Fibroblast of skin of abdomen (primary cell): Measurements from ENCODE around the gene ZNF74.
A peak's percentile ranks its signal among the peaks of the same experiment; 100 is the strongest.
"Not testable (repeated sequence)": the region's sequence is repeated elsewhere in the genome, so short reads cannot be mapped to it uniquely, and the experiment has no call there.

ENCODE experiments used
- DNase-seq: peaks from one replicate; pipeline ENCODE4 v3.0.0-alpha.2; 2013

Gene ZNF74

DNA sequence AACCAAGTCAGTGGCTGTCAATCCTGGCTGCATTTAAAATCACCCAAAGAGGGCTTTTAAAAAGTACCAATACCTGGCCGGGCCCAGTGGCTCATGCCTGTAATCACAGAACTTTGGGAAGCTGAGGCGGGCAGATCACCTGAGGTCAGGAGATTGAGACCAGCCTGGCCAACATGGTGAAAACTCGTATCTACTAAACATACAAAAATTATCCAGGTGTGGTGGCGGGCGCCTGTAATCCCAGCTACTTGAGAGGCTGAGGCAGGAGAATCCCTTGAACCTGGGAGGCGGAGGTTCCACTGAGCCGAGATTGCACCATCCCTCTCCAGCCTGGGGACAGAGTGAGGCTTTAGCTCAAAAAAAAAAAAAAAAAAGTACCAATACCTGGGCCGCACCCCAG is 17.7 kb upstream of the ZNF74 start:
- not testable (repeated sequence) for DNase-seq

DNA sequence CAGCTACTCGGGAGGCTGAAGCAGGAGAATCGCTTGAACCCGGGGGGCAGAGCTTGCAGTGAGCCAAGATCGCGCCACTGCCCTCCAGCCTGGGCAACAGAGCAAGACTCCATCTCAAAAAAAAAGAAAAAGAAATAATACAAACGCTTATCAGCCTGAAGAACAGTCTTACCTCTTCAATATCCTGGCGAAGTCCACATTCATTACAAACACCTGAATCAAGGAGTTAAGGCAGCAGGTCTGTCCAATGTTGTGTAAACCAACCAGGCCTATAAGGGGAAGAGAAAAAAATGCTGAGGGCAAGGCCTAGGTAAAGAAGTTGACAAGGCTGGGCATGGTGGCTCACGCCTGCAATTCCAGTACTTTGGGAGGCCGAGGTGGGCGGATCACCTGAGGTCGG is 17.0 kb upstream of the ZNF74 start:
- DNase-seq, result not testable (repeated sequence)

DNA sequence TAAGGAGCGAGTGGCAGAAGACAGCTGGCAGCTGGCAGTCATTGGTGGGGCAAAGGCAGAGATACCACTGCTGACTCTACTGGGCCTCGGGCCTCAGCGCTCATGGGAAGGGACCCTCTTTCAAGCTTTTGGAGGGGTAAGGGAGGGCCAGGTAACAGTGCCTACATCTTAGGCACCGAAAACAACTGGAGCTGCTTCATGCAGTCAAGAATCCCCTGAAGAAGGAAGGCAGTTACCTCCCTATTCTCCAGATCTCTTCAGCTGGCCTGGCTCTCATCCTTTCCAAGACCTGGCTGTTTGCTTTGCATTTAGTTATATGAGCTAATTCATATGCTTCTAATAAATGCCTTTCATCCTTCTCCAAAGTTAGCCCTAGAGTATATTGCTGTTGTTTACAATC is 15.8 kb upstream of the ZNF74 start:
- no peak for DNase-seq

DNA sequence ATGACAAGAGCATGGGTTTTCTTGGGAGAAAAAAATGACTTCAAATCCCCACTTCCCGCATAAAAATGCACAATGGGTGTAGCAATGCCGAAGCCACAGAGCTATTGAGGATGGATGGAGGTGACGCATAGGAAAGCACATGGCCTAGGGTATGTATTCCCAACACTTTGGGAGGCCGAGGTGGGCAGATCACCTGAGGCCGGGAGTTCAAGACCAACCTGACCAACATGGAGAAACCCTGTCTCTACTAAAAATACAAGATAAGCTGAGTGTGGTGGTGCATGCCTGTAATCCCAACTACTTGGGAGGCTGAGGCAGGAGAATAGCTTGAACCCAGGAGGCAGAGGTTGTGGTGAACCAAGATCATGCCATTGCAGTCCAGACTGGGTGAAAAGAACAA is 15.3 kb upstream of the ZNF74 start:
- not testable (repeated sequence) for DNase-seq

DNA sequence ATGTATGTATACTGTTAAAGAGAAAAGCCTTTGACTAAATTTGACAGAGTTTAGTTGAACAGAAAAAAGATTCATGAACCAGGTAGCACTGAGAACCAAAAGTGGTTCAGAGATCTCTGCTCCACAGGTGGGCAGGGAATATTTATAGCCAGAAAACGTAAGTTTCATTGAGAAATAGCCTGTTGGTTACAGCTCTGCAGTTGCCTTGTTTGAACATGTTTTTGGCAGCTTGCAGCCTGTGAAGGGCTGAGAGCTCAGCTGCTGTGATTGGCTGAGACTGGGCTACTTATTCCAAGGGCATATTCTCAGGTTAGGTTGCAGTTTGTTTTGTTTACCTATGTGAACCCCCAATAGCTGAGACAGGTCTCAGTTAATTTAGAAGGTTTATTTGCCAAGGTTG is 13.5 kb upstream of the ZNF74 start:
- DNase-seq, result no peak

DNA sequence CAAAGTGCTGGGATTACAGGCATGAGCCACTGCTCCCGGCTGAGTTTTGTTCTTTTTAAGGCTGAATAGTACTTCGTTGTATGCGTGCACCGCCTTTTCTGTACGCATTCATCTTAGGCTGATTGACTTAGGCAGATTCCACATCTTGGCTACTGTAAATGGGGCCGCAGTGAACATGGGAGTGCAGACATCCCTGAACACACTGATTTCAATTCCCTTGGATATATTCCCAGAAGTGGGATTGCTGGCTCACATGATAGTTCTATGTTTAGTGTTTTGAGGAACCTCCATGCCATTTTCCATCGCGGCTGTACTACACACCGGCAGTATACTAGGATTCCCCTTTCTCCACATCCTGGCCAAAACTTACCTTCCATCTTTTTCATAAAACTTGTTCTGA is 10.4 kb upstream of the ZNF74 start:
- DNase-seq, result no peak

DNA sequence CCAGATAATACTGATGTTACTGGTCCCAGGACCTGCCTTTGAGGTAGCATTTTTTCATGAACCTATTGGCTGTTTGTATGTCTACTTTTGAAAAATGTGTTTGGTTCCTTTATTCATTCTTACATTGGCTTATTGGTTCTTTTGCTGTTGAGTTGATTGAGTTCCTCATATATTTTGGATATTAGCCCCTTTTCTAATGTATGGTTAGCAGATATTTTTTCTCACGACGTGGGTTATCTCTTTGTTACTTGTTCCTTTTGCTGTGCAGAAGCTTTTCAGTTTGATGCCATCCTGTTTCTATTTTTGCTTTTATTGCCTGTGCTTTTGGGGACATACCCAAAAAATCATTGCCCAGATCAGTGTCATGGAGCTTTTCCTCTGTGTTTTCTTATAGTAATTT is 9.8 kb upstream of the ZNF74 start:
- no peak for DNase-seq

DNA sequence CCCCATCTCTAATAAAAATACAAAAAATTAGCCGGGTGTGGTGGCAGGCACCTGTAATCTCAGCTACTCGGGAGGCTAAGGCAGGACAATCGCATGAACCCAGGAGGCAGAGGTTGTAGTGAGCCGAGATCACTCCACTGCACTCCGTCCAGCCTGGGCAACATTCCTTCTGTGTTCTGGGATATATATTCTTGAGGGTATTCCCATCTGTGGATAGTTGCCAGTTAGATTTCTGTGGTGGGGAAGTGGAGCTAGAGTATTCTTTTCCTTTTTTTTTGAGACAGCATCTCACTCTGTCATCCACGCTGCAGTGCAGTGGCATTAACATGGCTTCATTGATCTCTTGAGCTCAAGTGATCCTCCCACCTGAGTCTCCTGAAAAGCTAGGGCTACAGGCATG is 9.1 kb upstream of the ZNF74 start:
- DNase-seq, result no peak

DNA sequence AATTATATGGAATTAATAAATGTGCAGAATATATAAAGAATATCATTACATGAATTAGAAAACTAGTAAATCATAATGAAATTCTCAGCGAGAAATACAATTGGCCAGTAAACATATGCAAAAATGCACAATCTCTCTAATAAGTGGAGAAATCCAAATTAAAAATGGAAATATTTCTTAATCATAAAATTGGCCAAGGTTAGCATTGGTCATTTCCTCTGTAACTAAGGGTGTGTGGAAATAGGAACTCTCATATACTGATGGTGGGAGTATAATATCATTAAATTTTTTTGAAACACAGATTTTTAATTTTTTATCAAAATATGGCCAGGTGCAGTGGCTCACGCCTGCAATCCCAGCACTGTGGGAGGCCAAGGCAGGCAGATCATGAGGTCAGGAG is 7.6 kb upstream of the ZNF74 start:
- DNase-seq, result no peak

DNA sequence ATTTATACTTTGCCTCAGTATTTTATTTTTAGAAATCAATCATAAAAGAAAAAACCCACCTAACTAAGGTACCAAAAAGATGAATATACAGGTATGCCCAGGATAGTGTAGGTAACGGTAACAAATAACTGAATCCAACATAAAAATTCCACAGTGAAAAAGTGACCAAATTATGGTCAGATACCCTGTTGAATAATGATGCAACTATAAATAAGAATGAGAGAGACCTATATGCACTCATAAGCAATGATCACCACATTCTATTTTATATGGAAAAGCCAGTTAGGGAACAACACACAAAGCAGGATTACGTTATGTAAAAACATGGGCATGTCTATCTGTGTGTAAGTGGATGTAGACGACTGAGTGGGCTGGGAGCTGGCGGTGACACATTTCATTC is 7.0 kb upstream of the ZNF74 start:
- DNase-seq, result no peak

DNA sequence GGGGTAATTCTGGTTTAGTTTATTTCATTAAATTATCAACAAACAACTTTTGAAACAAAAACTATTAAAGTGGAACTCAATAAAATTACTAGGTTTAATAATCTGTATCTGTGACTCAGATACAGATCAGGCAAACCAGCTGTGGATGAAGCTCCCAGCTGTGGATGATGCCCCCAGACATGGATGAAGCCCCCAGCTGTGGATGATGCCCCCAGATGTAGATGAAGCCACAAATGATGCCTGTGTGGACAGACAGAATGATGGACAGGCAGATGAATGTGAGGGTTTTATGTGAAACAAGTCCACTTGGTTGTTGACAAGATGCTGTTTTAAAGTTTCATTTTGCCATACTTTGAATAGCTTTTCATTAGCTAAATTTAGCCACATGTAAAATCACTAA is 5.8 kb upstream of the ZNF74 start:
- no peak for DNase-seq

DNA sequence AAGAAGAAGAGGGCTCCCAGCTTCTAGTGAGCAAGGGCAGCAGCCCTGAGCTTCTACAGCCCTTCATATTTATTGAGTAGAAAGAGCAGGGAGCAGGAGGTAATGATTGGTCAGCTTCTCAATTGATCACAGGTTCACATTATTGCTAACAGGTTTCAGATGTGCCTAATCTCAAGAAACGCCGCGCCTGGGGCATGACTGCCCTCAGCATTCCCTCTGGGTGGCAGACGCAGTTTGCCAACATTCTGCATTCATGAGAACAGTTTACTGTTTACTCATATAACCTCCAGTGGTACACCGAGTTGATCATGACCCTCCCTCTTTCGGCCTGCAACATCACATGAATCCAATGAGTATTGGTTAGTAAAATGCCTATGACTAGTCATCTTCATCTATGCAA is 4.7 kb upstream of the ZNF74 start:
- no peak for DNase-seq

DNA sequence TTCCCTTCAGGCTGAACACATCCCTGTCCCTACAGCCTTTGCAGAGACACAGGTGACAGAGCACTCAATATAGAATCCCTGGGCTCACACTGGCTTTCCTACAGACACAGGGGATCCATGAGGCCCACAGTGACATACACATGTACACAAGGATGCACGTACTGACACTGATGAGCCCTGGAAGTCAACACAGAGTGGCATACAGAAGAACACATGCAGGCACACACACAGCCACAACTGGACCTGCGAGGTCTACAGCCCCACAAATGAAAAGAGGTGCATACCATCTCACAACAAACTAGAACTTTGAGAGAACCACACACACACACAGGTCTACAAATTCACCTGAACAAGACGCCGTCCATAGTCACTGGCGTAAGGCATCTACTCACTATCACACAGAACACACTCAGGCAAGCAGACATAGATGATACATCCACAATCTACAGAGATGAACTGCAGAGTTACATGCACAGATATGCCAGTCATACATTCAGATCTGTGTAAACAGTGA is 3.5 kb upstream of the ZNF74 start:
- no peak for DNase-seq

DNA sequence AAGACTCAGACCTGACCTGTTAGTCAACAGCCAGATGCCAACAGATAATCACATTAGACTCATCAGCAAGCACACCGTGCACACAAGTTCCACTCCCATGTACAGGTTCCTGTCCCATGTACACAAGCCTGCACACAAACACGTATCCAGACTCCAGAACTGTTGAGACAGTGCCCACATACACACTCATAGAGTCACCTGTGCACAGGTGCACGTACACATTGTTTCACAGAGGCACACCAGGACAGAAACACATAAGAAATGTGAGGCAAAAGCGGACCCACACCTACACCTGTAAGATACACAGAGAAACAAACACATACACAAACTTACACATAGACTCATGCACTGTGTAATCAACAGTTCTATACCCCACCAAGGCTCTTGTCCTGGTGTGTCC is 2.7 kb upstream of the ZNF74 start:
- no peak for DNase-seq

DNA sequence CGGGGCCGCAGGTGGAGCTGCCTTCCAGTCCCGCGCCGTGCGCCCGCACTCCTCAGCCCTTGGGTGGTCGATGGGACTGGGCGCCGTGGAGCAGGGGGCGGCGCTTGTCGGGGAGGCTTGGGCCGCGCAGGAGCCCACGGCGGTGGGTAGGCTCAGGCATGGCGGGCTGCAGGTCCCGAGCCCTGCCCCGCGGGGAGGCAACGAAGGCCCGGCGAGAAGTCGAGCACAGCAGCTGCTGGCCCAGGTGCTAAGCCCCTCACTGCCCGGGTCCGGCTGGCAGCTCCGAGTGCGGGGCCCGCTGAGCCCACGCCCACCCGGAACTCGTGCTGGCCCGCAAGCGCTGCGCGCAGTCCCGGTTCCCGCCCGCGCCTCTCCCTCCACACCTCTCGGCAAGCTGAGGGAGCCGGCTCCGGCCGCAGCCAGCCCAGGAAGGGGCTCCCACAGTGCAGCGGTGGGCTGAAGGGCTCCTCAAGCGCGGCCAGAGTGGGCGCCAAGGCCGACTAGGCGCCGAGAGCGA is 1.5 kb upstream of the ZNF74 start:
- not testable (repeated sequence) for DNase-seq

DNA sequence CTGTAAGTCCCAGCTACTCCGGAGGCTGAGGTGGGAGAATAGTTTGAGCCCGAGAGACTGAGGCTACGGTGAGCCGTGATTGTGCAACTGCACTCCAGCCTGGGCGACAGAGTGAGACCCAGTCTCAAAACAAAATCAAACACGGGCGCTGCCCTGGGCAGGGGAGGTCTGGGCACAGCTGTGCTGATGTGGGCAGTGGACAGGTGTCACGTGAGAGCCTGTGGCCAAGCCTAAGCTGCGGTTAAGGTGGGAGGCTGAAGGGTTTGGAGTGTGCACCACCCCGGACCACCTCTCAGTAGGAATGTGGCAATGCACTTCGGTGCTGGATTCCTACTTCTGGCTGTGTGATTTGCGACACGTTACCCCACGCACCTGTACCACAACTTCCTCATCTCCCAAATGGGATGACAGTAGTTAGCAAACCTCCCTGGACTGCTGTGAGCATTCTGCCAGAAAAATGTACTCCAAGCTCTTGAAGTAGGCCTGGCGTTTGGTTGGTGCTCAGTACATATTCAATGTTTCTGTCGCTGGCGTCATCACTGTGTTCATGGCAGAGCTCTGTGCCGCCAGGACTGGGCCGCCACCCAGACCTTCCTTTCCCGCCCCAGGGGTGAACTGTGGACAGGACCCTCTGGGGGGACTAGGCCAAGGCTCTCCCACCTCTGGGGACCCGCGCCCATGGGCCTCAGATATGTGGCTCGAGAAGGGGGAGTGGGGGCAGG is 807 bp upstream of the ZNF74 start:
- DNase-seq, result no peak

DNA sequence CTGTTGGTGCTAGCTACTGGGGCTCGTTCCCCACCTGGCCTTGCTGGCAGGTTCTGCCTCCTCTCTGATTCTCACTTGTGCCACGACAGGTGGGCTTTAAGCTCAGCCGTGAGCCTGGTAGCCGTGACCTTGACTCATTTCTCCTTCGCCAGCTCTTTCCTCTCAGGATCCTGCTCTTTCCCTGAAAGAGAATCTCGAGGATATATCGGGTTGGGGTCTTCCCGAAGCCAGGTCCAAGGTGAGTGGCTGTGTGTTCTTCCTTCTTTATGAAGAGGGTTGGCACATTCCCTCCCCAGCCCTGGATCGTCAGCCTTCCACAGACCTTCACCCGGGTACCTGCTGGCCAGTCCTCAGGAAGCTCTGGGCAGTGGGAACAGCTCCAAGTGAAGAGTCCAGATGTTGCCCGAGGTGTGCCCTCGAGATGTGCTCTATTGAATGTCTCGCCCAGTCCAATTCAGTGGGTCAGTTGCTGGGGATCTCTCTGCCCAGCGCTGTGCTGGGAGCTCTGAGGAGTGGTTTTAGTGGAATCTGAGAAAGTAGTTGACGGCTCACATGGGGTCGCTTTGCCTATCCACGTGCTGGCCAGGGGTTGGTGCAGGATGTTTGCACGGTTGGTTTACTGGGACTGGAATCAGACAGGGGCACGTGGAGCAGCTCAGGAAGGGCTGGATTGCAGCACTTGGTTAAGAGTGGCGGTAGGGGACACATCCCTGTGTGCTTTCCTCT is 1.4 kb downstream of the ZNF74 start:
- DNase-seq, result no peak

DNA sequence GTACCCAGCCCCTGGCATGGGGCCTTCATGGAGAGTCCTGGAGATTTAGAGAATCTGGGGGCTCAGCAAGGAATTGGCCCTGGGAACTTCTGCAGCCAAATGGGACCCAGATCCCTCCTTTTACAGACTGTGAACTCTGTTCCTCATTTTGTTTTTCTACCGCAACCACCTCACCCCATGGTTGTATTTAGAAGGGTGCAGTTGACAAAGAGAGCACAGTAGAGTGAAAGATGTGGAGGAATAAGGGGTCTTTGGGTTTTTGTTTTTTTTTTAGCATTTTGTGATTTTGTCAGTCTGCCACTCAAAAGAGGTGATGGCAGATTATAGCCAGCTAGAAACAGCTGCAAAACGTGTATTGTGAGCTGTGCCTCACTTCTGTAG is 1.9 kb downstream of the ZNF74 start:
- DNase-seq, result no peak

DNA sequence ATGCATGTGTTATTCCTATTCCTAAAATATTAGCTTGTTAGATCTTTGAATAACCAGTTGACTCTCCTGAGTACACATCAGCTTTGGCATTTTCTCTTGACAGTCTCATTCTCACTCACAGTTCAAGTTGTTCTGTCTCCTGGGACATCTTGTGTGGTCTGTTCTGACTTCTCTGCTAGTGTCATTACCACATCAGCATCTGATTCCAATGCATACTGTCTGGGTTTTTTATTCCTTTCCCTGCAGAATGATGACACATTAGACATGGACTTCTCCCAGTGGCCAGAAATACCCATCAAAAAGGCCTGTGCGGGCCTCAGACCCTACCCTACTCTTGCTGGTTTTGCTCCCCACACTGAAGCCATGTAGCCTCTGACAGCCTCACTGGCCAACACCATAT is 2.7 kb downstream of the ZNF74 start:
- DNase-seq, result peak; percentile 80

DNA sequence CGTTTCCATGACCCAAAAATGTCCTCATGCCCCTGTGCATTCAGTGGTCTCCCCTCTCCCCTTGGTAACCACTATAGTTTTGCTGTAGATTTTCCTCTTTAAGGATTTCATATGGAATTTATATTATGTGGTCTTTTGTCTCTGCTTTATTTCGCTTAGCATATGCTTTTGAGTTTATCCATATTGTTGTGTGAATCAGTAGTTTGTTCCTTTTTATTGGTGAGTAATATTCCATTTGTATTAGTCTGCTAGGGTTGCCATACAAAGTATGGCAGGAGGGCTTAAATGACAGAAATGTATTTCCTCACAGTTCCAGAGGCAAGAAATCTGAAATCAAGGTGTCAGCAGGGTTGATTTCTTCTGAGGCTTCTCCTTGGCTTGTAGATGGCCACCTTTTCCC is 3.5 kb downstream of the ZNF74 start:
- no peak for DNase-seq

DNA sequence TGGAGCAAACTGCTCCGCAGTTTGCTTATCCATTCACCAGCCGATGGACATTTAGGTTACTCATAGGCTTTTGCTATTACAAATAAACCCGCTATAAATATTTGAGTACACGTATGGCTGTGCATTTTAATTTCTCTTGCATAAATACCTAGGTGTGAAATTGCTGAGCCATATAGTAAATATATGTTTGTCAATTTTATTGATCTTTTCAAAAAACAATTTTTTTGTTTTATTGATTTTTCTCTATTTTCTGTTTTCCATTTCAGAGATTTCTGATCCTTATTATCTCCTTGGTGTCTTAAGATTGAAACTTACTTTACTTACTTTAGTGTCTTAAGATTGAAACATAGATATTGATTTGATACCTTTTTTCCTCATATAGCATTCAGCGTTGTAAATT is 4.5 kb downstream of the ZNF74 start:
- no peak for DNase-seq

DNA sequence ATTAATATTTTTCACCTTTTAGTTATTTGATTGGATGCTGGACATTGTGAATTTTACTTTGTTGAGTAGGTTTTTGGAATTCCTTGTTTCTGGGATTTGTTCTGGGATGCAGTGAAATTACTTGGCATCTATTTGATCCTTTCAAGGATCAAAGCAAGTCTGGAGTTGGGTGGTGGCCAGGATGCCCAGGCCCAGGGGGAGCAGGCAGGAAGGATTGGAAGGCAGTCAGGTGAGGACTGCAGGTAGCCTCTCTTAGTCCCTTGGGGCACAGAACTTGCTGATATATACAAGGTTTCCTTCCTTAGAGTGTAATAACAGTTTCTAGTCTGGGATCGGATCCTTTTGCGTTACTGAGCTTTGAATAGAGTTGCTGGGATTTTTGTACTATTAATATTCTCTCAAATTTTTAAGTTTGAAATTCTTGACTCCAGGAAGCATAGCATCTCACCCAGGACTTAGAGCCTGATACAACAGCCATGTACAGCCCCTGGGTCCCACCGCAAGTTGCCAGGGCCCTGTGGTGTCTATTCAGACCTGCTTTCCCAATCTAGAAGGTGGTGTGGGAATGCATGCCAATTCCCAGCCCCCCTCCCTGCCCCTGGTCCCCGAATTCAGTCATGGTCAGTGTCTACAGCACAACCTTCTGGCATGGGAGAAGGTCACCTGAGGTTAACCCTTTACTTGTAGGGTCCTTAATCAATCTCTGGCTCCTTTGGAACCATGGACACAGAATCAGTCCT is 6.1 kb downstream of the ZNF74 start:
- no peak for DNase-seq

DNA sequence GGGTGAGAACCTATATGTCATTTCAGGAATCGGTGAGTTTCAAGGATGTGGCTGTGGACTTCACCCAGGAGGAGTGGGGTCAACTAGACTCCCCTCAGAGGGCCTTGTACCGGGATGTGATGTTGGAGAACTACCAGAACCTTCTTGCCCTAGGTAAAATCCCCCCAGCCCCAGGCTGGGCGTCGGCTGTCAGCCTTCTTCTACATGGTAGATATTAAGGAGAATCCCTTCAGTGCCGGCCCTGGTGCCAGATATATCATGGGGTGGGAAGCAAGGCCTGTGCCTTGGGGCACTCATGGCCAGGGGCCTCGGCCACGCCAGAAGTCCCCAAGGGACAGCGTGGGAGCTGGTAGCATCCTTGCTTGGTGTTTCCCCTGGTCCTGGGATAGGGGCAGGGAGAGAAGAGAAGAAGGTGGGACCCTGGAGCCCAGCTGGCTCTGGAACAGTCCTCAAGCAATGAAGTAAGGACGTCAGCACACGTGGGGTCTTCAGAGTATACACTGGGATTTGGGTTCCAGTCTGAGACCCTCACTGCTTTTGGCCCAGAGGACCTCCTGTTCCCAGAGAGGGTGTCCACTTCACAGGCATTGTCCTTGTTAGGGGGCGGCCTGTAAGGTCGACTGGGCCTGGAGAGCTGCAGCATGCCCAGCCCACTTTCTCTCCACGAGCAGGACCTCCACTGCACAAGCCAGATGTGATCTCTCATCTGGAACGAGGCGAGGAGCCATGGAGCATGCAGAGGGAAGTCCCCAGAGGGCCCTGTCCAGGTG is 6.8 kb downstream of the ZNF74 start:
- no peak for DNase-seq
